A549 (cell line): ENCODE data around the gene ADGRB2. TPM values are rescaled to one million over a fixed set of nuclear protein-coding genes. Genes with fewer than 3 reads are reported as not detected.

Source experiments
- ATAC-seq, 2 experiments: fragments of 200-7000 bp in 1 of 2; fragments of >200 bp in 1 of 2; cut with Nextera tagmentation in 1 of 2; cut with Tn5 transposase in 1 of 2; 3 replicates each; pipeline versions ENCODE4 v1.8.0 to v1.9.1; 2018 to 2020; ENCODE audit warnings: mild to moderate bottlenecking in 1 of 2, moderate library complexity in 1 of 2
- CTCF ChIA-PET: fragments of 300-600 bp; sonication (Branson Sonifier 250); formaldehyde crosslinking; extraction: SDS; loops from one replicate; lab custom pipeline; 2021; ENCODE audit warnings: antibody characterized with exemption, inconsistent platforms; lab: Yijun Ruan, JAX
- POLR2A ChIA-PET: fragments of 350-600 bp; formaldehyde crosslinking; extraction: SDS; loops from one replicate; lab custom pipeline; 2021; ENCODE audit warnings: antibody characterized with exemption, inconsistent platforms; lab: Yijun Ruan, JAX
- DNase-seq, 2 experiments: peaks; one replicate each; pipeline versions ENCODE4 v3.0.0 to v3.0.0-alpha.2; 2011 to 2016; ENCODE audit warnings: low read depth in 1 of 2, low spot score in 1 of 2
- FAIRE-seq: peaks from 2 replicates; lab custom pipeline; 2011; peaks lifted over from hg19 to GRCh38; lab: Jason Lieb, UNC
- H3K27ac ChIP-seq, 2 experiments: fragments of >200 bp; sonication (Bioruptor Twin); formaldehyde crosslinking; 3 replicates each; pipeline ENCODE4 v1.5.1; 2016 to 2017
- H3K4me1 ChIP-seq: fragments of >200 bp; sonication (Bioruptor Twin); formaldehyde crosslinking; 3 replicates; pipeline ENCODE4 v1.6.1; 2016
- H3K4me2 ChIP-seq: fragments of >200 bp; sonication (Bioruptor Twin); formaldehyde crosslinking; 3 replicates; pipeline ENCODE4 v1.6.1; 2016
- H3K4me3 ChIP-seq: fragments of >200 bp; sonication (Bioruptor Twin); formaldehyde crosslinking; 3 replicates; pipeline ENCODE4 v1.5.1; 2016
- H3K9me3 ChIP-seq: fragments of >200 bp; sonication (Bioruptor Twin); formaldehyde crosslinking; 3 replicates; pipeline ENCODE4 v1.6.1; 2016
- CBX8 ChIP-seq: fragments of 200-600 bp; sonication (generic); IDR thresholded peaks from 2 replicates; pipeline ENCODE4 v1.6.1; 2016
- CEBPB ChIP-seq, 2 experiments: fragments of >200 bp in 1 of 2; sonication (Bioruptor Twin) in 1 of 2; formaldehyde crosslinking in 1 of 2; IDR thresholded peaks; 2 replicates each; pipeline ENCODE4 v1.6.1; 2012 to 2016
- EHF ChIP-seq: fragments of 250-450 bp; sonication (Bioruptor Pico); IDR thresholded peaks from 2 replicates; pipeline ENCODE4 v1.5.0; 2020; ENCODE audit warnings: mild to moderate bottlenecking
- FOSB ChIP-seq: fragments of 250-450 bp; sonication (Bioruptor Pico); IDR thresholded peaks from 2 replicates; pipeline ENCODE4 v1.5.0; 2020; ENCODE audit warnings: mild to moderate bottlenecking, moderate library complexity
- GATA3 ChIP-seq: IDR thresholded peaks from 2 replicates; pipeline ENCODE4 v1.6.1; 2012; ENCODE audit warnings: borderline replicate concordance
- HDAC2 ChIP-seq: fragments of 200-600 bp; sonication (generic); IDR thresholded peaks from 2 replicates; pipeline ENCODE4 v1.6.1; 2016
- HOXB13 ChIP-seq: fragments of 250-450 bp; sonication (Bioruptor Pico); IDR thresholded peaks from 2 replicates; pipeline ENCODE4 v1.5.0; 2020; ENCODE audit warnings: low read depth, mild to moderate bottlenecking, moderate library complexity
- JUN ChIP-seq, 2 experiments: fragments of >200 bp; sonication (Bioruptor Twin); formaldehyde crosslinking; IDR thresholded peaks; 2 replicates in 1 of 2; 3 replicates in 1 of 2; pipeline ENCODE4 v1.6.1; 2016 to 2017
- JUNB ChIP-seq: fragments of >200 bp; sonication (Bioruptor Twin); formaldehyde crosslinking; IDR thresholded peaks from 2 replicates; pipeline ENCODE4 v1.6.1; 2016
- KDM5A ChIP-seq: fragments of 200-600 bp; sonication (generic); IDR thresholded peaks from 2 replicates; pipeline ENCODE4 v1.6.1; 2016; ENCODE audit warnings: antibody characterized with exemption, mild to moderate bottlenecking
- MAFK ChIP-seq: fragments of 450-650 bp; IDR thresholded peaks from 2 replicates; pipeline ENCODE4 v1.6.1; 2014; ENCODE audit not compliant: partially characterized antibody
- MAZ ChIP-seq: fragments of 150-350 bp; IDR thresholded peaks from 2 replicates; pipeline ENCODE4 v1.6.1; 2014; ENCODE audit warnings: antibody characterized with exemption, low read depth, low read length, borderline replicate concordance
- PBX3 ChIP-seq: IDR thresholded peaks from 2 replicates; pipeline ENCODE4 v1.6.1; 2012
- POLR2AphosphoS2 ChIP-seq: conservative IDR thresholded peaks from 2 replicates; pipeline ENCODE4 v1.6.1; 2012; ENCODE audit warnings: low read length, improper control_type of control experiment, inconsistent platforms
- RCOR1 ChIP-seq: fragments of 150-350 bp; IDR thresholded peaks from 2 replicates; pipeline ENCODE4 v1.6.1; 2014; ENCODE audit warnings: antibody characterized with exemption, low read length, low read depth
- RFX5 ChIP-seq: fragments of 450-650 bp; IDR thresholded peaks from 2 replicates; pipeline ENCODE4 v1.7.1; 2014; ENCODE audit warnings: antibody characterized with exemption, mild to moderate bottlenecking, moderate library complexity
- RNF2 ChIP-seq: fragments of 200-600 bp; sonication (generic); IDR thresholded peaks from 2 replicates; pipeline ENCODE4 v1.6.1; 2016; ENCODE audit warnings: low read depth, mild to moderate bottlenecking, antibody characterized with exemption, moderate library complexity, borderline replicate concordance
- SMC3 ChIP-seq: fragments of >200 bp; sonication (Bioruptor Twin); formaldehyde crosslinking; IDR thresholded peaks from 3 replicates; pipeline ENCODE4 v1.6.1; 2018; ENCODE audit warnings: inconsistent platforms
- TP53 ChIP-seq: fragments of 250-450 bp; sonication (Bioruptor Pico); IDR thresholded peaks from 2 replicates; pipeline ENCODE4 v1.5.0; 2021; ENCODE audit warnings: mild to moderate bottlenecking, moderate library complexity
- ZSCAN20 ChIP-seq: fragments of 250-450 bp; sonication (Bioruptor Pico); IDR thresholded peaks from 2 replicates; pipeline ENCODE4 v1.8.0; 2022; ENCODE audit warnings: mild to moderate bottlenecking, moderate library complexity
- WGBS: methylation state at CpG from one replicate; pipeline ENCODE4 v1.1.6; 2017; ENCODE audit errors: missing lambda C conversion rate; 5-methylcytosine and 5-hydroxymethylcytosine counted together
- polyA plus RNA-seq, 4 experiments: library from polyadenylated mRNA; depleted of rRNA in 3 of 4; stranded (reverse); fragments of >200 nt; fragmentation: RNase III in 1 of 4; extraction: RNeasy Plus Mini Kit Qiagen cat#74134 plus additional on column Dnase treatment in 1 of 4; gene quantifications; 2 replicates in 3 of 4; 3 replicates in 1 of 4; pipeline ENCODE4 v1.2.3, GENCODE V29; 2011 to 2017
- TF ChIP-seq, protein P1 (sequence below): fragments of 200-600 bp; sonication (generic); IDR thresholded peaks from 2 replicates; pipeline ENCODE4 v1.6.1; 2016; ENCODE audit warnings: antibody characterized with exemption, mild to moderate bottlenecking, moderate library complexity
- TF ChIP-seq, protein P2 (sequence below): fragments of >200 bp; sonication (Bioruptor Twin); formaldehyde crosslinking; IDR thresholded peaks from 3 replicates; pipeline ENCODE4 v1.6.1; 2016
- TF ChIP-seq, protein P3 (sequence below): fragments of >200 bp; sonication (Bioruptor Twin); formaldehyde crosslinking; IDR thresholded peaks from 3 replicates; pipeline ENCODE4 v1.5.1; 2016

Gene ADGRB2
- polyA plus RNA-seq, 2 of the 4 experiments (the other 2 are of a cell fraction): 2.3 to 6.6 TPM

- no CpG with 5 or more reads among the region's 4 CpGs for WGBS
- CTCF ChIA-PET: interaction anchor here (0.9 to 2.1 kb wide), 5 partner anchors 8 to 20 kb away, joined by 3 to 8 read pairs (median 3); partner anchors contain the start of gene COL16A1
- DNase-seq: no peak
- Histone ChIP-seq H3K4me2 (no peak overlapping the region), H3K4me1 (peaks cover 62% of the 10 kb centered on the region)
- TF ChIP-seq, protein P1, sequence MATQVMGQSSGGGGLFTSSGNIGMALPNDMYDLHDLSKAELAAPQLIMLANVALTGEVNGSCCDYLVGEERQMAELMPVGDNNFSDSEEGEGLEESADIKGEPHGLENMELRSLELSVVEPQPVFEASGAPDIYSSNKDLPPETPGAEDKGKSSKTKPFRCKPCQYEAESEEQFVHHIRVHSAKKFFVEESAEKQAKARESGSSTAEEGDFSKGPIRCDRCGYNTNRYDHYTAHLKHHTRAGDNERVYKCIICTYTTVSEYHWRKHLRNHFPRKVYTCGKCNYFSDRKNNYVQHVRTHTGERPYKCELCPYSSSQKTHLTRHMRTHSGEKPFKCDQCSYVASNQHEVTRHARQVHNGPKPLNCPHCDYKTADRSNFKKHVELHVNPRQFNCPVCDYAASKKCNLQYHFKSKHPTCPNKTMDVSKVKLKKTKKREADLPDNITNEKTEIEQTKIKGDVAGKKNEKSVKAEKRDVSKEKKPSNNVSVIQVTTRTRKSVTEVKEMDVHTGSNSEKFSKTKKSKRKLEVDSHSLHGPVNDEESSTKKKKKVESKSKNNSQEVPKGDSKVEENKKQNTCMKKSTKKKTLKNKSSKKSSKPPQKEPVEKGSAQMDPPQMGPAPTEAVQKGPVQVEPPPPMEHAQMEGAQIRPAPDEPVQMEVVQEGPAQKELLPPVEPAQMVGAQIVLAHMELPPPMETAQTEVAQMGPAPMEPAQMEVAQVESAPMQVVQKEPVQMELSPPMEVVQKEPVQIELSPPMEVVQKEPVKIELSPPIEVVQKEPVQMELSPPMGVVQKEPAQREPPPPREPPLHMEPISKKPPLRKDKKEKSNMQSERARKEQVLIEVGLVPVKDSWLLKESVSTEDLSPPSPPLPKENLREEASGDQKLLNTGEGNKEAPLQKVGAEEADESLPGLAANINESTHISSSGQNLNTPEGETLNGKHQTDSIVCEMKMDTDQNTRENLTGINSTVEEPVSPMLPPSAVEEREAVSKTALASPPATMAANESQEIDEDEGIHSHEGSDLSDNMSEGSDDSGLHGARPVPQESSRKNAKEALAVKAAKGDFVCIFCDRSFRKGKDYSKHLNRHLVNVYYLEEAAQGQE: no peak
- TF ChIP-seq RFX5: no peak
- no peak for TF ChIP-seq KDM5A
- TF ChIP-seq, all 56 proteins: peak for 0
- ATAC-seq: no peak
- FAIRE-seq: no peak
- Histone ChIP-seq H3K4me3 (no peak overlapping the region), H3K9me3 (no peaks in the 10 kb centered on the region), H3K27ac (peak overlapping the region in 1 of 2 experiments; percentile 95; a peak in 4 of 6 replicates)
- POLR2A ChIA-PET: no interaction called here
Measured at GRCh38 chr1:31696242-31696641, 67.9 kb downstream of the ADGRB2 start.

GRCh38 chr1:31695327-31695726, 68.8 kb downstream of the ADGRB2 start:
- TF ChIP-seq, protein P2, sequence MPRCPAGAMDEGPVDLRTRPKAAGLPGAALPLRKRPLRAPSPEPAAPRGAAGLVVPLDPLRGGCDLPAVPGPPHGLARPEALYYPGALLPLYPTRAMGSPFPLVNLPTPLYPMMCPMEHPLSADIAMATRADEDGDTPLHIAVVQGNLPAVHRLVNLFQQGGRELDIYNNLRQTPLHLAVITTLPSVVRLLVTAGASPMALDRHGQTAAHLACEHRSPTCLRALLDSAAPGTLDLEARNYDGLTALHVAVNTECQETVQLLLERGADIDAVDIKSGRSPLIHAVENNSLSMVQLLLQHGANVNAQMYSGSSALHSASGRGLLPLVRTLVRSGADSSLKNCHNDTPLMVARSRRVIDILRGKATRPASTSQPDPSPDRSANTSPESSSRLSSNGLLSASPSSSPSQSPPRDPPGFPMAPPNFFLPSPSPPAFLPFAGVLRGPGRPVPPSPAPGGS: no peak
- TF ChIP-seq JUN (IDR thresholded peaks at IDR 0.05) (no peak), EHF (CRISPR knock-in tag) (no peak), PBX3 (no peak), POLR2AphosphoS2 (no peak), MAZ (no peak)
- TF ChIP-seq, protein P3, sequence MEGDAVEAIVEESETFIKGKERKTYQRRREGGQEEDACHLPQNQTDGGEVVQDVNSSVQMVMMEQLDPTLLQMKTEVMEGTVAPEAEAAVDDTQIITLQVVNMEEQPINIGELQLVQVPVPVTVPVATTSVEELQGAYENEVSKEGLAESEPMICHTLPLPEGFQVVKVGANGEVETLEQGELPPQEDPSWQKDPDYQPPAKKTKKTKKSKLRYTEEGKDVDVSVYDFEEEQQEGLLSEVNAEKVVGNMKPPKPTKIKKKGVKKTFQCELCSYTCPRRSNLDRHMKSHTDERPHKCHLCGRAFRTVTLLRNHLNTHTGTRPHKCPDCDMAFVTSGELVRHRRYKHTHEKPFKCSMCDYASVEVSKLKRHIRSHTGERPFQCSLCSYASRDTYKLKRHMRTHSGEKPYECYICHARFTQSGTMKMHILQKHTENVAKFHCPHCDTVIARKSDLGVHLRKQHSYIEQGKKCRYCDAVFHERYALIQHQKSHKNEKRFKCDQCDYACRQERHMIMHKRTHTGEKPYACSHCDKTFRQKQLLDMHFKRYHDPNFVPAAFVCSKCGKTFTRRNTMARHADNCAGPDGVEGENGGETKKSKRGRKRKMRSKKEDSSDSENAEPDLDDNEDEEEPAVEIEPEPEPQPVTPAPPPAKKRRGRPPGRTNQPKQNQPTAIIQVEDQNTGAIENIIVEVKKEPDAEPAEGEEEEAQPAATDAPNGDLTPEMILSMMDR: no peak
- Histone ChIP-seq H3K27ac (peak overlapping the region in 1 of 2 experiments; percentile 95; a peak in 4 of 6 replicates), H3K9me3 (no peaks in the 10 kb centered on the region), H3K4me1 (peaks cover 62% of the 10 kb centered on the region), H3K4me2 (no peak overlapping the region), H3K4me3 (no peak overlapping the region)
- no CpG with 5 or more reads among the region's 5 CpGs for WGBS
- FAIRE-seq: no peak
- no peak for DNase-seq
- POLR2A ChIA-PET: interaction anchor here (0.5 to 0.8 kb wide), 2 partner anchors 20 to 94 kb away, joined by 3 to 6 read pairs; no protein-coding TSS in a partner anchor
- CTCF ChIA-PET: interaction anchor here (0.9 to 2.1 kb wide), 4 partner anchors 9 to 21 kb away, joined by 3 to 8 read pairs (median 3); partner anchors contain the start of gene COL16A1
- ATAC-seq: no peak

DNA sequence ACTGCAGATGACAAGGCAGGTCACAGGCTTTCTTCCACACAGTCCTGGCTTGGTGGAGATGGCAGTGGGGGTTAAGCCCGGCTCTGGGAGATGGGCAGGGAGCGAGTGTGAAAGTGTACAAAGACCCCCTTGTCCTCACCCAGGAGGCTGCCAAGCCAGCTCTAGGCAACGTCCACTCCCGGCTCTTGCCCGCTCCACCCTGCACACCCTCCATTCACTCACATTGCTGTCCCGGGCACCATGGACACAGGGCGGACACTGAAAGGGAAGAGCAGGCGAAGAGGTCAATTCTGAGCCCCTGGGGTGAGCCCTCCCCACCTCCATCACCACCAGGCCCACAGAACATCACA, 69.2 kb downstream of the ADGRB2 start:
- Histone ChIP-seq H3K4me2 (no peak overlapping the region), H3K9me3 (no peaks in the 10 kb centered on the region), H3K4me1 (peaks cover 62% of the 10 kb centered on the region), H3K4me3 (no peak overlapping the region), H3K27ac (peak overlapping the region in 1 of 2 experiments; percentile 95; a peak in 3 of 6 replicates)
- FAIRE-seq: no peak
- no peak for ATAC-seq
- POLR2A ChIA-PET: no interaction called here
- no peak for DNase-seq
- CTCF ChIA-PET: interaction anchor here (1.1 to 2.1 kb wide), 2 partner anchors 15 to 21 kb away, joined by 3 to 8 read pairs; no protein-coding TSS in a partner anchor
- WGBS: 92% methylated on average over 8 of the region's 8 CpGs
- TF ChIP-seq TP53 (CRISPR knock-in tag) (no peak), JUNB (no peak), CBX8 (no peak), ZSCAN20 (CRISPR knock-in tag) (no peak), GATA3 (no peak), FOSB (no peak), RCOR1 (no peak), MAFK (no peak), RNF2 (no peak), SMC3 (no peak), HOXB13 (CRISPR knock-in tag) (no peak), RFX5 (no peak), CEBPB (IDR thresholded peaks at IDR 0.05) (no peak), HDAC2 (no peak)
- TF ChIP-seq, protein P2: no peak
- TF ChIP-seq, protein P3: no peak
